H1 (cell line): ENCODE results near the gene SWT1. TPM values are rescaled to one million over a fixed set of nuclear protein-coding genes. Genes with fewer than 3 reads are reported as not detected.

Experiments
- CTCF ChIA-PET: fragments of 300-600 bp; sonication (Branson Sonifier 250); formaldehyde crosslinking; loops from one replicate; lab custom pipeline; 2021; ENCODE audit not compliant: partially characterized antibody; lab: Charles Lee
- POLR2A ChIA-PET: fragments of 300-600 bp; sonication (Branson Sonifier 250); formaldehyde crosslinking; loops from one replicate; lab custom pipeline; 2021; ENCODE audit warnings: inconsistent platforms; ENCODE audit not compliant: partially characterized antibody; lab: Charles Lee
- DNase-seq, 2 experiments: peaks; one replicate each; pipeline versions ENCODE4 v3.0.0 to v3.0.0-alpha.2; 2010 to 2022; ENCODE audit warnings: low spot score in 2 of 2, low read depth in 1 of 2, mixed read lengths in 1 of 2
- FAIRE-seq: peaks from 2 replicates; lab custom pipeline; 2011; peaks lifted over from hg19 to GRCh38; lab: Jason Lieb, UNC
- H2AFZ ChIP-seq: 2 replicates; pipeline ENCODE4 v1.8.1; 2012; ENCODE audit warnings: low read length, inconsistent platforms
- H2AK5ac ChIP-seq: 2 replicates; pipeline ENCODE4 v1.6.1; 2013; ENCODE audit warnings: low read depth, low read length
- H2BK120ac ChIP-seq: replicated peaks from 2 replicates; pipeline ENCODE3; 2013; ENCODE audit warnings: low read depth, low read length, inconsistent platforms
- H2BK12ac ChIP-seq: 2 replicates; pipeline ENCODE4 v1.6.1; 2013; ENCODE audit warnings: low read depth, low read length
- H2BK15ac ChIP-seq: 2 replicates; pipeline ENCODE4 v1.6.1; 2013; ENCODE audit warnings: low read length
- H2BK20ac ChIP-seq: 2 replicates; pipeline ENCODE4 v1.6.1; 2013; ENCODE audit warnings: low read length
- H2BK5ac ChIP-seq: 2 replicates; pipeline ENCODE4 v1.6.1; 2013; ENCODE audit warnings: low read depth, low read length
- H3K14ac ChIP-seq: 2 replicates; pipeline ENCODE4 v1.6.1; 2013; ENCODE audit warnings: inconsistent platforms; ENCODE audit not compliant: insufficient read length
- H3K18ac ChIP-seq: 2 replicates; pipeline ENCODE4 v1.6.1; 2013; ENCODE audit warnings: low read length; ENCODE audit errors: extremely low read depth
- H3K23ac ChIP-seq: 2 replicates; pipeline ENCODE4 v1.6.1; 2013; ENCODE audit warnings: inconsistent platforms; ENCODE audit not compliant: insufficient read length
- H3K23me2 ChIP-seq: 2 replicates; pipeline ENCODE4 v1.6.1; 2013; ENCODE audit warnings: low read depth, low read length
- H3K27ac ChIP-seq: 2 replicates; pipeline ENCODE4 v1.6.1; 2011; ENCODE audit warnings: low read depth, low read length, inconsistent platforms
- H3K27me3 ChIP-seq, 4 experiments: replicated peaks in 1 of 4; 1 replicate in 1 of 4; 2 replicates in 3 of 4; pipeline versions ENCODE4 v1.6.1 to v1.8.1; 2011 to 2013; ENCODE audit warnings: low read length in 3 of 4, mild to moderate bottlenecking in 3 of 4, inconsistent platforms in 2 of 4, mixed read lengths in 2 of 4, moderate library complexity in 1 of 4; ENCODE audit not compliant: control insufficient read depth in 3 of 4, insufficient read depth in 3 of 4; ENCODE audit errors: extremely low read depth in 1 of 4
- H3K36me3 ChIP-seq, 4 experiments: 2 replicates each; pipeline versions ENCODE4 v1.6.1 to v1.8.1; 2011 to 2013; ENCODE audit warnings: mild to moderate bottlenecking in 4 of 4, low read length in 3 of 4, moderate library complexity in 2 of 4, control low read depth in 1 of 4, inconsistent platforms in 1 of 4; ENCODE audit not compliant: insufficient read depth in 4 of 4, control insufficient read depth in 2 of 4
- H3K4ac ChIP-seq: replicated peaks from 2 replicates; pipeline ENCODE3; 2013; ENCODE audit warnings: low read length, low read depth, mixed read lengths, inconsistent platforms; ENCODE audit not compliant: insufficient read length
- H3K4me1 ChIP-seq, 4 experiments: replicated peaks in 1 of 4; 1 replicate in 1 of 4; 2 replicates in 3 of 4; pipeline versions ENCODE4 v1.6.1 to v1.8.1; 2011 to 2013; ENCODE audit warnings: low read length in 3 of 4, inconsistent platforms in 2 of 4, mixed read lengths in 1 of 4; ENCODE audit not compliant: insufficient read depth in 4 of 4, control insufficient read depth in 3 of 4
- H3K4me2 ChIP-seq, 2 experiments: 2 replicates each; pipeline versions ENCODE4 v1.6.1 to v1.8.1; 2011 to 2013; ENCODE audit warnings: low read depth in 2 of 2, low read length in 2 of 2, control low read depth in 1 of 2, inconsistent platforms in 1 of 2, mild to moderate bottlenecking in 1 of 2; ENCODE audit not compliant: insufficient read depth in 1 of 2
- H3K4me3 ChIP-seq, 4 experiments: fragments of 200-600, 300-600 bp in 1 of 4; sonication (generic), shearing (Covaris generic), sonication (Bioruptor Twin) in 1 of 4; 2 replicates each; pipeline versions ENCODE4 v1.5.1 to v1.8.1; 2011 to 2016; ENCODE audit warnings: low read length in 4 of 4, low read depth in 3 of 4, control low read depth in 2 of 4, inconsistent platforms in 2 of 4, mild to moderate bottlenecking in 2 of 4, mixed read lengths in 1 of 4, moderate library complexity in 1 of 4; ENCODE audit not compliant: insufficient read depth in 2 of 4; ENCODE audit errors: extremely low read depth in 1 of 4
- H3K56ac ChIP-seq: replicated peaks from 2 replicates; pipeline ENCODE3; 2013; ENCODE audit warnings: low read depth, mild to moderate bottlenecking, mixed read lengths, low read length, inconsistent platforms; ENCODE audit not compliant: insufficient read length
- H3K79me1 ChIP-seq: 2 replicates; pipeline ENCODE4 v1.6.1; 2013; ENCODE audit warnings: low read depth, low read length, control low read depth
- H3K79me2 ChIP-seq, 2 experiments: 2 replicates each; pipeline versions ENCODE4 v1.6.1 to v1.8.1; 2012 to 2013; ENCODE audit warnings: low read length in 2 of 2, mild to moderate bottlenecking in 2 of 2, inconsistent platforms in 1 of 2; ENCODE audit not compliant: insufficient read depth in 2 of 2, control insufficient read depth in 1 of 2
- H3K9ac ChIP-seq, 4 experiments: replicated peaks in 1 of 4; 1 replicate in 1 of 4; 2 replicates in 3 of 4; pipeline versions ENCODE4 v1.6.1 to v1.8.1; 2011 to 2013; ENCODE audit warnings: low read depth in 3 of 4, low read length in 3 of 4, control low read depth in 2 of 4, mild to moderate bottlenecking in 2 of 4, moderate library complexity in 2 of 4, inconsistent platforms in 1 of 4; ENCODE audit errors: extremely low read depth in 1 of 4
- H3K9me3 ChIP-seq, 2 experiments: 2 replicates each; pipeline versions ENCODE4 v1.6.1 to v1.8.1; 2012 to 2013; ENCODE audit warnings: mild to moderate bottlenecking in 2 of 2, moderate library complexity in 2 of 2, control low read depth in 1 of 2, inconsistent platforms in 1 of 2, low read depth in 1 of 2, low read length in 1 of 2, mixed read lengths in 1 of 2; ENCODE audit not compliant: insufficient read depth in 2 of 2
- H4K20me1 ChIP-seq, 2 experiments: replicated peaks in 1 of 2; 2 replicates each; pipeline versions ENCODE3 to v1.8.1; 2011 to 2013; ENCODE audit warnings: inconsistent platforms in 2 of 2, low read length in 2 of 2, mild to moderate bottlenecking in 1 of 2; ENCODE audit not compliant: insufficient read depth in 2 of 2, control insufficient read depth in 1 of 2
- H4K5ac ChIP-seq: 2 replicates; pipeline ENCODE4 v1.6.1; 2013; ENCODE audit warnings: low read length, low read depth, mixed read lengths, inconsistent platforms; ENCODE audit not compliant: insufficient read length
- H4K8ac ChIP-seq: 2 replicates; pipeline ENCODE4 v1.8.0; 2013; ENCODE audit warnings: mild to moderate bottlenecking, moderate library complexity, low read length, inconsistent platforms; ENCODE audit not compliant: insufficient read depth; ENCODE audit errors: extremely low read depth
- H4K91ac ChIP-seq: replicated peaks from 2 replicates; pipeline ENCODE3; 2013; ENCODE audit warnings: low read length, mixed read lengths, inconsistent platforms; ENCODE audit not compliant: insufficient read length
- BRCA1 ChIP-seq: IDR thresholded peaks from 2 replicates; pipeline ENCODE4 v1.6.1; 2012; ENCODE audit warnings: low read depth, low read length, improper control_type of control experiment
- CBX5 ChIP-seq: fragments of 300-800, 300-1000 bp; sonication (generic); IDR thresholded peaks from 2 replicates; pipeline ENCODE4 v1.7.1; 2016; ENCODE audit warnings: antibody characterized with exemption, low read length, low read depth
- CHD1 ChIP-seq: IDR thresholded peaks from 2 replicates; pipeline ENCODE4 v1.6.1; 2012; ENCODE audit warnings: low read depth, low read length, improper control_type of control experiment
- EZH2 ChIP-seq: fragments of 200-600 bp; sonication (generic); IDR thresholded peaks from 2 replicates; pipeline ENCODE4 v1.7.1; 2012; ENCODE audit warnings: low read depth, mild to moderate bottlenecking, moderate library complexity, low read length, inconsistent platforms; ENCODE audit not compliant: severe bottlenecking
- SAP30 ChIP-seq: fragments of 300-600 bp; sonication (generic); IDR thresholded peaks from 2 replicates; pipeline ENCODE4 v1.7.1; 2012; ENCODE audit warnings: low read length, moderate library complexity, mild to moderate bottlenecking, inconsistent platforms; ENCODE audit not compliant: insufficient read depth, insufficient replicate concordance
- WGBS, 2 experiments: shearing (Covaris generic) in 1 of 2; methylation state at CpG; one replicate each; pipeline versions ENCODE4 v1.1.6 to v1.1.7; 2013 to 2015; ENCODE audit warnings: low lambda C conversion rate in 2 of 2, mixed read lengths in 2 of 2, inconsistent platforms in 1 of 2, low coverage in 1 of 2, missing lambda C conversion rate in 1 of 2; ENCODE audit not compliant: insufficient replicate concordance in 2 of 2, insufficient coverage in 1 of 2, insufficient read length in 1 of 2; ENCODE audit errors: extremely low coverage in 1 of 2, missing lambda C conversion rate in 1 of 2; 5-methylcytosine and 5-hydroxymethylcytosine counted together
- polyA plus RNA-seq, 7 experiments: library from polyadenylated mRNA; depleted of rRNA in 3 of 7; stranded (reverse) in 5 of 7; unstranded in 2 of 7; fragments of >200 nt in 5 of 7; fragments of 200-250 nt in 2 of 7; gene quantifications; 1 replicate in 5 of 7; 2 replicates in 1 of 7; 4 replicates in 1 of 7; pipeline versions ENCODE4 v1.2.1 to v1.2.3, GENCODE V29; 2011 to 2013; ENCODE audit warnings: missing spikeins in 2 of 7, mixed read lengths in 2 of 7
- total RNA-seq: library from RNA; stranded (reverse); fragmentation: NEBNext Ultra II Directional; extraction: Animal tissue kit (Norgen Biotek cat#: 25700); gene quantifications from 2 replicates; pipeline ENCODE4 v1.2.1, GENCODE V29; 2021

SWT1 gene
- total and polyA plus RNA-seq, 2 of the 8 experiments (the other 6 are each of a cell fraction or from before 2014, with no cell fraction given), result 1.4 to 6.2 TPM

DNA sequence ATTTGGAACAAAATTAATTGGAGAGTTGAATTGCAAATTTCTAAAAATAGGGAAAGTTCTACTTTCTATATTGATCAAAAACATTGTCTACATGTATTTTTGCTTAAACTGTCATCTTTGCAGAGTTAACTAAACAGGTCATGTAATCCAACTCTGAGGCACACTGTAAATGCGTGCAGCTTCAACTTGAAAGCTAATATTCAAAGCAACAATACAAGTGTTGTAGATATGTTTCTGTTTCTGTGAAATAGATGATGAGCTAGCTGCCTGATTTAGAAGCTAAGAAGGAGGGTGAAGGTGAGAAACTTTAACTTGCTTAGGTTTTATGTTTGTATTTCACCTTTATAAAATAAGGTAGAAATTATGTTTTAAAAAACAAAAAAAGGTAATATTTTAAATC is 82.9 kb downstream of the SWT1 start:
- no peak overlapping the region for H2BK12ac ChIP-seq
- CTCF ChIA-PET, result interaction anchor here (1.0 kb wide), 2 partner anchors 9 to 76 kb away, joined by 3 read pairs; no protein-coding TSS in a partner anchor
- H3K18ac ChIP-seq, result no peak overlapping the region
- no peak overlapping the region for H2BK15ac ChIP-seq
- H3K27me3 ChIP-seq, result no peaks in the 10 kb centered on the region
- H3K9me3 ChIP-seq, result no peaks in the 10 kb centered on the region
- no peak overlapping the region for H3K9ac ChIP-seq
- H3K36me3 ChIP-seq, result no peaks in the 10 kb centered on the region
- no peak overlapping the region for H3K4ac ChIP-seq
- H3K23ac ChIP-seq, result no peak overlapping the region
- no peak overlapping the region for H3K27ac ChIP-seq
- DNase-seq, result no peak
- no peak overlapping the region for H2BK120ac ChIP-seq
- no peaks in the 10 kb centered on the region for H3K23me2 ChIP-seq
- H3K14ac ChIP-seq, result no peak overlapping the region
- no peak overlapping the region for H2AFZ ChIP-seq
- no peaks in the 10 kb centered on the region for H3K79me1 ChIP-seq
- no peak overlapping the region for H2BK5ac ChIP-seq
- no peaks in the 10 kb centered on the region for H3K4me1 ChIP-seq
- 88% methylated on average over 1 of the region's 1 CpG; no CpG with 5 or more reads in 1 of the 2 experiments for WGBS, 2 experiments
- H3K56ac ChIP-seq, result no peak overlapping the region
- no peak for TF ChIP-seq SAP30
- TF ChIP-seq CHD1, result no peak
- no peak for TF ChIP-seq CBX5
- TF ChIP-seq EZH2, result no peak
- no peak for TF ChIP-seq BRCA1
- TF ChIP-seq, all 59 proteins: peak for 0
- H3K4me3 ChIP-seq, result no peak overlapping the region
- no peak overlapping the region for H3K4me2 ChIP-seq
- no peak overlapping the region for H2AK5ac ChIP-seq
- H4K8ac ChIP-seq, result no peak overlapping the region
- no peak overlapping the region for H2BK20ac ChIP-seq
- no peaks in the 10 kb centered on the region for H4K20me1 ChIP-seq
- H4K91ac ChIP-seq, result no peak overlapping the region
- POLR2A ChIA-PET, result no interaction called here
- H3K79me2 ChIP-seq, result no peaks in the 10 kb centered on the region
- no peak for FAIRE-seq
- no peak overlapping the region for H4K5ac ChIP-seq
